BLaER1 (cell line): ENCODE data around the gene PPP1R15A.

Experiments used
- H3K27ac ChIP-seq: shearing (Covaris generic); formaldehyde crosslinking; 2 replicates; pipeline ENCODE4 v1.8.1; 2022
- H3K27me3 ChIP-seq: shearing (Covaris generic); formaldehyde crosslinking; 2 replicates; pipeline ENCODE4 v1.8.1; 2022
- H3K36me3 ChIP-seq: shearing (Covaris generic); formaldehyde crosslinking; 2 replicates; pipeline ENCODE4 v1.8.1; 2022
- H3K4me1 ChIP-seq: shearing (Covaris generic); formaldehyde crosslinking; 2 replicates; pipeline ENCODE4 v1.8.1; 2022
- H3K4me2 ChIP-seq: shearing (Covaris generic); formaldehyde crosslinking; 2 replicates; pipeline ENCODE4 v1.8.1; 2022
- H3K4me3 ChIP-seq: shearing (Covaris generic); formaldehyde crosslinking; 2 replicates; pipeline ENCODE4 v1.8.1; 2022
- H3K9ac ChIP-seq: shearing (Covaris generic); formaldehyde crosslinking; 2 replicates; pipeline ENCODE4 v1.8.1; 2022
- H3K9me3 ChIP-seq: shearing (Covaris generic); formaldehyde crosslinking; 2 replicates; pipeline ENCODE4 v1.8.1; 2022
- H4K20me1 ChIP-seq: shearing (Covaris generic); formaldehyde crosslinking; 2 replicates; pipeline ENCODE4 v1.8.1; 2022
- Cebpa-rat ChIP-seq: shearing (Covaris generic); IDR thresholded peaks from 2 replicates; pipeline ENCODE4 v1.8.1; 2022

PPP1R15A gene

DNA sequence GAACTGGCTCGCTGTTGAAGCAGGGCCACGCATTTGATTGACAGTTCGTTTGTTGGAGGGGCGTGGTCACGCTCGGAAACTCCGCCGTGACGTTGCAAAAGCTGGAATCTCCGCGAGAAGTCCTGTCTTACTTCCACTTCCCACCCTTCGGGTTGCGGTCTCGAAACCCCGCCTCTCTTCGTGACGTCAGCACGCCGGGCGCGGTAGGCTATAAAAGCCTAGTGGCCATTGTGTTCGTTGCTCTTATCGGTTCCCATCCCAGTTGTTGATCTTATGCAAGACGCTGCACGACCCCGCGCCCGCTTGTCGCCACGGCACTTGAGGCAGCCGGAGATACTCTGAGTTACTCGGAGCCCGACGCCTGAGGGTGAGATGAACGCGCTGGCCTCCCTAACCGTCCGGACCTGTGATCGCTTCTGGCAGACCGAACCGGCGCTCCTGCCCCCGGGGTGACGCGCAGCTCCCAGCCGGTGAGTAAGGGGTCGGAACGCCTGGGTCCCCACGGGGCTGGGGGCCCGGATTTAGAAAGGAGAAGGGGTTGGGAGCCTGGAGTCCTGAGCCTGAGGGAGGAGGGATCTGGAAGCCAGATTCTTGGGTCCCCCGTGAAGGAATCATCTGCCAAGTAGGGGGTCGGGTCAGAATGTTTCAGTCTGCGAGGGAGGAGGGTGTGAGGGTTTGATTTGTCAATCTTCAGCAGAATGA is at the start of gene PPP1R15A:
PPP1R15A (plus strand) TSS at position 240 of the 702 bp plus-strand sequence. CDS start 813 bp downstream, outside the sequence.
- H3K36me3 ChIP-seq: peaks cover 24% of the 10 kb centered on the region
- H4K20me1 ChIP-seq: peaks cover 40% of the 10 kb centered on the region
- peak within 1 kb of the TSS; percentile 97 for H3K27ac ChIP-seq
- peak within 1 kb of the TSS; percentile 99 for H3K9ac ChIP-seq
- peak within 1 kb of the TSS; percentile 96 for H3K4me3 ChIP-seq
- H3K27me3 ChIP-seq: no peaks in the 10 kb centered on the region
- peak within 1 kb of the TSS; percentile 100 for H3K4me2 ChIP-seq
- no peaks in the 10 kb centered on the region for H3K9me3 ChIP-seq
- peaks cover 74% of the 10 kb centered on the region for H3K4me1 ChIP-seq
- TF ChIP-seq Cebpa-rat: no peak

GRCh38 chr19:48822514-48822913 is 49.7 kb upstream of the PPP1R15A start:
- Histone ChIP-seq H3K4me2 (no peak overlapping the region), H3K27me3 (no peaks in the 10 kb centered on the region), H3K27ac (no peak overlapping the region), H4K20me1 (no peaks in the 10 kb centered on the region), H3K4me1 (0 out of 2 replicates have a peak, but pooled peaks cover 4% of the 10 kb centered on the region), H3K9ac (no peak overlapping the region), H3K4me3 (no peak overlapping the region), H3K36me3 (peaks cover 21% of the 10 kb centered on the region), H3K9me3 (0 out of 2 replicates have a peak, but pooled peaks cover 5% of the 10 kb centered on the region)
- TF ChIP-seq Cebpa-rat: no peak

DNA sequence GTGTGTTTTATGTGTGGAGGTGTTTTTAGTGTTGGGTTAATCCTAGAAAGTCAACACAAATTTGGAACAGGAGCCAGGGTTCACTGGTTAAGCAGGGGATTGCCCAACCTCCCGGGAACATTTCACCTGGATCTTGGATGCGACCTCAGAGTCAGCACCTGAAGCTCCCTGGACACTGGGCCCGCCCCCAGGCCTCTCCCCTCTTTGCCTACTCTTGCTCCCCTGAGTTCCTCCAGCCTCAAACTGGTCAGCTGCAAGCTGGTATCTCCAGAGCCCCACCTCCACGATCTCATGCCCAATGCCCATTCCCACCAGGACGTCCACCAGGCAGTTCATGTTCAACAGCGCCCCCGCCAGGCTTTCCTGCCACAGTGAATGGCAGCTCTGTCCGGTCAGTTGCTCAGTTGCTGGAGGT is 45.6 kb upstream of the PPP1R15A start:
- no peaks in the 10 kb centered on the region for H3K27me3 ChIP-seq
- TF ChIP-seq Cebpa-rat: no peak
- H3K4me2 ChIP-seq: no peak overlapping the region
- H3K27ac ChIP-seq: no peak overlapping the region
- 0 out of 2 replicates have a peak, but pooled peaks cover 5% of the 10 kb centered on the region for H3K9me3 ChIP-seq
- H3K9ac ChIP-seq: no peak overlapping the region
- H3K4me1 ChIP-seq: no peaks in the 10 kb centered on the region
- no peak overlapping the region for H3K4me3 ChIP-seq
- peaks cover 22% of the 10 kb centered on the region for H3K36me3 ChIP-seq
- no peaks in the 10 kb centered on the region for H4K20me1 ChIP-seq

DNA sequence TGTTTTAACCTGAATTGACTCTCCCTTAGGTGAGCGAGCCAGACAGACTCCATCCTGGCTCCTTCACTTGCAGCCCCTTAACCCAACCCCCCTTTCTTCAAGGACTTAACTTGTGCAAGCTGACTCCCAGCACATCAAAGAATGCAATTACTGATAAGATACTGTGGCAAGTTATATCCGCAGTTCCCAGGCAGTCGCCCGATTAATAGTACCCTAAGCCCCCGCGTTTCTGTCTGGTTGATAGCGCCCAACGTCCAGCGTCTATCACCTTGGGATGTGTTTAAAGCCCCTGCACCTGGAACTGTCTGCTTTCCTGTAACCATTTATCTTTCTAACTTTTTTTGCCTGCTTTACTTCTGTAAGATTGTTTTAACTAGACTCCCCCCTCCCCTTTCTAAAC is 42.1 kb upstream of the PPP1R15A start:
- no peak for TF ChIP-seq Cebpa-rat
- no peak overlapping the region for H3K4me3 ChIP-seq
- no peak overlapping the region for H3K27ac ChIP-seq
- no peaks in the 10 kb centered on the region for H3K27me3 ChIP-seq
- peaks cover 18% of the 10 kb centered on the region for H3K4me1 ChIP-seq
- no peak overlapping the region for H3K4me2 ChIP-seq
- peaks cover 7% of the 10 kb centered on the region; the same call in 1 of the 2 replicates for H3K36me3 ChIP-seq
- no peaks in the 10 kb centered on the region for H4K20me1 ChIP-seq
- H3K9me3 ChIP-seq: no peaks in the 10 kb centered on the region
- no peak overlapping the region for H3K9ac ChIP-seq

DNA sequence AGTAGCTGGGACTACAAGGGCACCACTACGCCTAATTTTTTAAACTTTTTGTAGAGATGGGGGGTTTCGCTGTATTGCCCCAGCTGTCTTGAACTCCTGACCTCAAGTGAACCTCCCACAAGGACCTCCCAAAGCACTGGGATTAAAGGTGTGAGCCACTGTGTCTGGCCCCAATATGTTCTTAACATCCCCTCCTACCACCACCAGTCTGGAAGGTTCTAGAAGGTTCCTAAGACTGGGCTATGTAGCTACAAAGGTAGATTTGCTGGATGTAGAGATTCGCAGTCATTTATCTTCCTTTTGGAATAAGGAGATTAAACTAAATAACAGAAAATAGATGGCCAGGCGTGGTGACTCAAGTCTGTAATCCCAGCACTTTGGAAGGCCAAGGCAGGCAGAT is 41.3 kb upstream of the PPP1R15A start:
- Histone ChIP-seq H3K9ac (no peak overlapping the region), H3K4me1 (peaks cover 27% of the 10 kb centered on the region), H3K27me3 (no peaks in the 10 kb centered on the region), H4K20me1 (no peaks in the 10 kb centered on the region), H3K4me2 (no peak overlapping the region), H3K27ac (no peak overlapping the region), H3K36me3 (peaks cover 7% of the 10 kb centered on the region; the same call in 1 of the 2 replicates), H3K9me3 (no peaks in the 10 kb centered on the region), H3K4me3 (no peak overlapping the region)
- TF ChIP-seq Cebpa-rat: no peak

DNA sequence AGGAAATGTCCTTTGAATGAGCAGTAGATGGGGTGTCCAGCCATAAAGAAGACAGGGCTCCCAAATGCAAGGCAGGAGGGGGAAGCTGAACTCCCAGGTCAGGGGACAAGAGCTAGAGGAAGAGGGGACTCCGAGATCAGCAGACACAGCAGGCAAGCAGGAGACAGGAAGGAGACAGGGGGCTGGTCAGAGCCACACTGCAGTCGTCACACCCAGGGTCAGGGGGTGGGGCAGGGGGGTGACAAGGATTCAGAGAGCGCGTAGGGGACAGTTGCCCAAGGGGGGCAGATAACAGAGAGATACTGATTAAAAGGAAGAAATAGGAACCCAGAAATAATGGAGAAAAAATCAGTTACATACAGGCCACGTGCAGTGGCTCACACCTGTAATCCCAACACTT is 39.2 kb upstream of the PPP1R15A start:
- Histone ChIP-seq H3K9me3 (no peaks in the 10 kb centered on the region), H3K9ac (no peak overlapping the region), H3K4me1 (peaks cover 46% of the 10 kb centered on the region), H3K4me3 (no peak overlapping the region), H3K36me3 (peaks cover 4% of the 10 kb centered on the region; the same call in 1 of the 2 replicates), H4K20me1 (no peaks in the 10 kb centered on the region), H3K27ac (no peak overlapping the region), H3K4me2 (no peak overlapping the region), H3K27me3 (no peaks in the 10 kb centered on the region)
- no peak for TF ChIP-seq Cebpa-rat

- peaks cover 46% of the 10 kb centered on the region for H3K4me1 ChIP-seq
- H3K27ac ChIP-seq: peak overlapping the region; percentile 78
- no peaks in the 10 kb centered on the region; the same call in 1 of the 2 replicates for H3K36me3 ChIP-seq
- peak overlapping the region; percentile 81 for H3K4me2 ChIP-seq
- H3K4me3 ChIP-seq: no peak overlapping the region; the same call in 1 of the 2 replicates
- H4K20me1 ChIP-seq: no peaks in the 10 kb centered on the region
- H3K9me3 ChIP-seq: no peaks in the 10 kb centered on the region
- H3K9ac ChIP-seq: peak overlapping the region; percentile 50; the same call in 1 of the 2 replicates
- no peak for TF ChIP-seq Cebpa-rat
- H3K27me3 ChIP-seq: no peaks in the 10 kb centered on the region
Measured at GRCh38 chr19:48833977-48834376, 38.2 kb upstream of the PPP1R15A start.

DNA sequence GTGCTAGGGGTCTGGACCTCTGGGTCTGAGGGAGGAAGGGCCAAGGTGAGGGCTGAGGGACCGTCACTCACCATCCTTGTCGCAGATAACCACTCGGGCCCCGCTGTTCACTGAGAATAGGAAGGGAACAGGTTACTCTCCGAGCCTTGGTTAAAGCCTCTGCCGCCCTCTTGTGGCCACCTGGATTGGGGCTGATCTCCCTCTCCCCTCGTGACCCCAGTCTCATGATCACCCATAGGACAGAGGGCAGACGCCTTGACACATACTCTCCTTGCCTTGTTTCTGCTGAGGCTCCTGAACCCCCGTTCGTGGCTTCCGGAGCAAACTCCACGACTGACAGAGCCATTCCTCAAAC is 36.5 kb upstream of the PPP1R15A start:
- H3K4me3 ChIP-seq: peak overlapping the region; percentile 63
- peak overlapping the region; percentile 71 for H3K9ac ChIP-seq
- peaks cover 46% of the 10 kb centered on the region for H3K4me1 ChIP-seq
- no peaks in the 10 kb centered on the region for H4K20me1 ChIP-seq
- no peaks in the 10 kb centered on the region; the same call in 1 of the 2 replicates for H3K36me3 ChIP-seq
- no peaks in the 10 kb centered on the region for H3K9me3 ChIP-seq
- peak overlapping the region; percentile 92 for H3K4me2 ChIP-seq
- H3K27me3 ChIP-seq: no peaks in the 10 kb centered on the region
- no peak for TF ChIP-seq Cebpa-rat
- H3K27ac ChIP-seq: peak overlapping the region; percentile 80

- peak within 1 kb of the TSS; percentile 71 for H3K9ac ChIP-seq
- H3K27ac ChIP-seq: peak within 1 kb of the TSS; percentile 80
Measured at GRCh38 chr19:48836089-48837017, 35.9 kb upstream of the PPP1R15A start, which contains the start of gene HSD17B14. TSS of gene HSD17B14 (minus strand) at chr19:48836491. CDS start at chr19:48836411, 80 bp downstream.

More at GRCh38 chr19:48836089-48837017, 35.9 kb upstream of the PPP1R15A start, which contains the start of gene HSD17B14:
- H3K27me3 ChIP-seq: no peaks in the 10 kb centered on the region
- H3K4me1 ChIP-seq: peaks cover 46% of the 10 kb centered on the region
- TF ChIP-seq Cebpa-rat: no peak
- H3K4me3 ChIP-seq: peak within 1 kb of the TSS; percentile 63
- H4K20me1 ChIP-seq: no peaks in the 10 kb centered on the region
- no peaks in the 10 kb centered on the region for H3K9me3 ChIP-seq
- peak within 1 kb of the TSS; percentile 92 for H3K4me2 ChIP-seq
- no peaks in the 10 kb centered on the region; the same call in 1 of the 2 replicates for H3K36me3 ChIP-seq
